CD4-positive, alpha-beta T cell (primary cell): Measurements from ENCODE around the gene DEGS2. TPM values are rescaled to one million over a fixed set of nuclear protein-coding genes. Genes with fewer than 3 reads are reported as not detected.

Experiments used
- ATAC-seq: fragments of 200-7000 bp; cut with Tn5 transposase; one replicate; pipeline ENCODE4 v1.10.0; 2022; ENCODE audit warnings: mild to moderate bottlenecking; ENCODE audit not compliant: poor library complexity
- CTCF ChIA-PET: fragments of 350-600 bp; sonication (Branson Sonifier 250); formaldehyde crosslinking; loops from one replicate; lab custom pipeline; 2021; ENCODE audit warnings: antibody characterized with exemption, inconsistent platforms; lab: Charles Lee
- POLR2A ChIA-PET: fragments of 350-600 bp; sonication (Branson Sonifier 250); formaldehyde crosslinking; loops from one replicate; lab custom pipeline; 2021; ENCODE audit warnings: antibody characterized with exemption, inconsistent platforms; lab: Charles Lee
- DNase-seq, 14 experiments: peaks; one replicate each; pipeline ENCODE4 v3.0.0-alpha.2; 2013 to 2020; ENCODE audit warnings: mixed read lengths in 2 of 14
- H3K27ac ChIP-seq, 2 donors: one replicate each; pipeline versions ENCODE4 v1.5.1 to v1.7.0; 2013; ENCODE audit warnings: low read length in 2 of 2, low read depth in 1 of 2, mild to moderate bottlenecking in 1 of 2
- H3K27me3 ChIP-seq, 2 experiments: 1 replicate in 1 of 2; 2 replicates in 1 of 2; pipeline versions ENCODE4 v1.6.1 to v1.7.0; 2013; ENCODE audit warnings: low read length in 2 of 2, control low read depth in 1 of 2, mild to moderate bottlenecking in 1 of 2, moderate library complexity in 1 of 2; ENCODE audit not compliant: insufficient read depth in 2 of 2, control insufficient read depth in 1 of 2
- H3K36me3 ChIP-seq: one replicate; pipeline ENCODE4 v1.6.1; 2013; ENCODE audit warnings: low read length, control low read depth; ENCODE audit not compliant: insufficient read depth
- H3K4me1 ChIP-seq: one replicate; pipeline ENCODE4 v1.6.1; 2013; ENCODE audit warnings: low read length, control low read depth; ENCODE audit not compliant: insufficient read depth
- H3K4me3 ChIP-seq: one replicate; pipeline ENCODE4 v1.5.1; 2013; ENCODE audit warnings: mild to moderate bottlenecking, low read length, moderate library complexity
- H3K9me3 ChIP-seq, 2 experiments: 1 replicate in 1 of 2; 2 replicates in 1 of 2; pipeline versions ENCODE4 v1.6.1 to v1.7.0; 2013; ENCODE audit warnings: low read length in 2 of 2, mild to moderate bottlenecking in 2 of 2, control low read depth in 1 of 2, moderate library complexity in 1 of 2; ENCODE audit not compliant: control insufficient read depth in 1 of 2, insufficient read depth in 1 of 2
- H3K27ac Mint-ChIP-seq: one replicate; pipeline ENCODE4 v1.8.0; 2020; ENCODE audit warnings: mixed read lengths
- H3K27me3 Mint-ChIP-seq: one replicate; pipeline ENCODE4 v1.8.0; 2021; ENCODE audit warnings: mixed read lengths
- H3K36me3 Mint-ChIP-seq: one replicate; pipeline ENCODE4 v1.8.0; 2021; ENCODE audit warnings: low read depth, mixed read lengths
- H3K4me1 Mint-ChIP-seq: one replicate; pipeline ENCODE4 v1.8.0; 2021; ENCODE audit warnings: low read depth, mixed read lengths
- H3K4me3 Mint-ChIP-seq: one replicate; pipeline ENCODE4 v1.8.0; 2020; ENCODE audit warnings: mild to moderate bottlenecking, mixed read lengths
- H3K9me3 Mint-ChIP-seq: one replicate; pipeline ENCODE4 v1.8.0; 2020; ENCODE audit warnings: mixed read lengths
- CTCF ChIP-seq: fragments of 200-600 bp; IDR thresholded peaks from one replicate; pipeline ENCODE4 v1.8.0; 2022; ENCODE audit warnings: antibody characterized with exemption, mild to moderate bottlenecking
- intact Hi-C, 2 experiments: fragments of 100-400 bp; cut with DNase I in 1 of 2; cut with micrococcal nuclease in 1 of 2; formaldehyde crosslinking; loops; one replicate each; pipeline versions ENCODE4 v1.15.1 to v1.9.0; 2023 to 2025; cut with DNase I, micrococcal nuclease
- total RNA-seq, 174 experiments: library from RNA in 2 of 174; stranded (reverse) in 2 of 174; gene quantifications; one replicate each; pipeline ENCODE4 v1.2.3 and lab custom pipeline; 2021 to 2026

DEGS2 gene
- total RNA-seq, 2 experiments from 2014 or later, result 0.11 TPM; not detected in 1

- Mint-ChIP-seq H3K4me1 (peaks cover 6% of the 10 kb centered on the region), H3K27ac (peak overlapping the region; percentile 33), H3K27me3 (no peaks in the 10 kb centered on the region), H3K4me3 (no peak overlapping the region), H3K36me3 (peaks cover 91% of the 10 kb centered on the region), H3K9me3 (no peaks in the 10 kb centered on the region)
- DNase-seq, result no peak
- Histone ChIP-seq H3K36me3 (peaks cover 98% of the 10 kb centered on the region), H3K4me3 (no peak overlapping the region), H3K9me3 (no peaks in the 10 kb centered on the region), H3K4me1 (peaks cover 8% of the 10 kb centered on the region), H3K27ac (peak overlapping the region in 1 of 2 donors; percentile 44), H3K27me3 (no peaks in the 10 kb centered on the region)
- POLR2A ChIA-PET, result no interaction called here
- no peak for ATAC-seq
- CTCF ChIA-PET, result no interaction called here
- no peak for TF ChIP-seq CTCF
- intact Hi-C loops, result no loop called here
These were observed 34.8 kb downstream of the DEGS2 start for GRCh38 chr14:100124551-100125088.

- TF ChIP-seq CTCF, result no peak
- ATAC-seq (no peak), DNase-seq (no peak)
- no peaks in the 10 kb centered on the region for H3K27me3 ChIP-seq
- Mint-ChIP-seq H3K9me3 (no peaks in the 10 kb centered on the region), H3K4me3 (no peak overlapping the region), H3K27ac (peak overlapping the region; percentile 72), H3K36me3 (peaks cover 91% of the 10 kb centered on the region), H3K27me3 (no peaks in the 10 kb centered on the region), H3K4me1 (peaks cover 6% of the 10 kb centered on the region)
- H3K36me3 ChIP-seq, result peaks cover 97% of the 10 kb centered on the region
- no peak overlapping the region for H3K4me3 ChIP-seq
- ChIA-PET CTCF (no interaction called here), POLR2A (no interaction called here)
- peak overlapping the region in 1 of 2 donors; percentile 4 for H3K27ac ChIP-seq
- intact Hi-C loops, result no loop called here
- no peaks in the 10 kb centered on the region for H3K9me3 ChIP-seq
- H3K4me1 ChIP-seq, result peaks cover 8% of the 10 kb centered on the region
These were observed 35.8 kb downstream of the DEGS2 start for GRCh38 chr14:100123618-100124017.

- Histone ChIP-seq H3K27me3 (no peaks in the 10 kb centered on the region), H3K27ac (peak overlapping the region in 1 of 2 donors; percentile 55), H3K36me3 (peaks cover 98% of the 10 kb centered on the region), H3K4me1 (peaks cover 9% of the 10 kb centered on the region), H3K9me3 (no peaks in the 10 kb centered on the region), H3K4me3 (no peak overlapping the region)
- no peaks in the 10 kb centered on the region for H3K27me3 Mint-ChIP-seq
- TF ChIP-seq CTCF, result no peak
- no peak for DNase-seq
- H3K36me3 Mint-ChIP-seq, result peaks cover 94% of the 10 kb centered on the region
- no peak overlapping the region for H3K4me3 Mint-ChIP-seq
- ChIA-PET POLR2A (interaction anchor here (1.2 to 1.3 kb wide), 2 partner anchors 9 to 47 kb away, joined by 3 read pairs; no protein-coding TSS in a partner anchor), CTCF (interaction anchor here (1.2 to 2.4 kb wide), 2 partner anchors 32 to 70 kb away, joined by 3 to 5 read pairs; no protein-coding TSS in a partner anchor)
- peaks cover 15% of the 10 kb centered on the region for H3K4me1 Mint-ChIP-seq
- H3K9me3 Mint-ChIP-seq, result no peaks in the 10 kb centered on the region
- no peak for ATAC-seq
- intact Hi-C loops, result no loop called here
- H3K27ac Mint-ChIP-seq, result peak overlapping the region; percentile 72
These were observed 36.8 kb downstream of the DEGS2 start for GRCh38 chr14:100122481-100123223.
